HG03097 (cell line): ENCODE results near the gene SLC12A7.
A peak's percentile ranks its signal among the peaks of the same experiment; 100 is the strongest.

Experiments
- ATAC-seq: cut with Tn5 transposase; IDR thresholded peaks from one replicate; pipeline ENCODE4 v1.9.1; 2021; ENCODE audit not compliant: unreplicated experiment, low FRiP score

The SLC12A7 gene

GRCh38 chr5:1112596-1113331 lies 901 bp upstream of the SLC12A7 start:
- ATAC-seq, result no peak

GRCh38 chr5:1111241-1111726 lies 579 bp downstream of the SLC12A7 start:
- peak; percentile 4 for ATAC-seq

- ATAC-seq, result no peak
Observed at GRCh38 chr5:1110307-1111240, 1.3 kb downstream of the SLC12A7 start.

- no peak for ATAC-seq
Observed at GRCh38 chr5:1109542-1110306, 2.1 kb downstream of the SLC12A7 start.

- ATAC-seq, result no peak
Observed at GRCh38 chr5:1108865-1109174, 3.0 kb downstream of the SLC12A7 start.

- ATAC-seq, result no peak
Observed at GRCh38 chr5:1108023-1108864, 3.6 kb downstream of the SLC12A7 start.

GRCh38 chr5:1107167-1108022 lies 4.5 kb downstream of the SLC12A7 start:
- no peak for ATAC-seq

GRCh38 chr5:1106385-1107166 lies 5.3 kb downstream of the SLC12A7 start:
- no peak for ATAC-seq

GRCh38 chr5:1105350-1106265 lies 6.3 kb downstream of the SLC12A7 start:
- ATAC-seq, result peak; percentile 38

GRCh38 chr5:1104327-1105006 lies 7.4 kb downstream of the SLC12A7 start:
- no peak for ATAC-seq

- ATAC-seq, result no peak
Observed at GRCh38 chr5:1103505-1104326, 8.1 kb downstream of the SLC12A7 start.

GRCh38 chr5:1103093-1103492 lies 8.8 kb downstream of the SLC12A7 start:
- ATAC-seq, result no peak

GRCh38 chr5:1101961-1102713 lies 9.7 kb downstream of the SLC12A7 start:
- ATAC-seq, result no peak

GRCh38 chr5:1100664-1101574 lies 10.9 kb downstream of the SLC12A7 start:
- ATAC-seq, result no peak
